Erythroblast (primary cell): ENCODE measurements around the gene EMP2.

Experiments used
- GATA1 ChIP-seq: IDR thresholded peaks from 2 replicates; pipeline ENCODE4 v1.6.1; 2011; ENCODE audit warnings: low read depth, mild to moderate bottlenecking, control low read depth, low read length, moderate library complexity
- POLR2A ChIP-seq: IDR thresholded peaks from 2 replicates; pipeline ENCODE4 v1.6.1; 2011; ENCODE audit warnings: mild to moderate bottlenecking, low read length

- no peak for TF ChIP-seq POLR2A
- TF ChIP-seq GATA1, result no peak
Measured at GRCh38 chr16:10485159-10485558, 95.2 kb downstream of the EMP2 start.
